Calu3 (cell line): ENCODE data around the gene SOAT1. TPM values are rescaled to one million over a fixed set of nuclear protein-coding genes. Genes with fewer than 3 reads are reported as not detected.

ENCODE experiments used
- BruUV-seq: library from RNA; stranded (reverse); fragments of 400-500 nt; replicated peaks from 2 replicates; lab custom pipeline; 2021; lab: Mats Ljungman, UMichigan
- CTCF ChIA-PET: fragments of 300-600 bp; sonication (Branson Sonifier 250); formaldehyde crosslinking; loops from one replicate; lab custom pipeline; 2022; ENCODE audit warnings: antibody characterized with exemption; lab: Charles Lee
- DNase-seq: peaks from one replicate; pipeline ENCODE4 v3.0.0; 2022
- H3K27ac Mint-ChIP-seq: one replicate; pipeline ENCODE4 v1.8.0; 2022; ENCODE audit warnings: mixed read lengths; ENCODE audit not compliant: unreplicated experiment
- H3K27me3 Mint-ChIP-seq: one replicate; pipeline ENCODE4 v1.8.0; 2022; ENCODE audit warnings: mixed read lengths; ENCODE audit not compliant: unreplicated experiment
- H3K36me3 Mint-ChIP-seq: one replicate; pipeline ENCODE4 v1.8.0; 2022; ENCODE audit warnings: mild to moderate bottlenecking, moderate library complexity, mixed read lengths; ENCODE audit not compliant: insufficient read depth, unreplicated experiment
- H3K4me1 Mint-ChIP-seq: one replicate; pipeline ENCODE4 v1.8.0; 2022; ENCODE audit warnings: mild to moderate bottlenecking, low read depth, mixed read lengths; ENCODE audit not compliant: unreplicated experiment
- H3K4me3 Mint-ChIP-seq: one replicate; pipeline ENCODE4 v1.8.0; 2022; ENCODE audit warnings: mild to moderate bottlenecking, low read depth, moderate library complexity, mixed read lengths; ENCODE audit not compliant: unreplicated experiment
- H3K9me3 Mint-ChIP-seq: one replicate; pipeline ENCODE4 v1.8.0; 2022; ENCODE audit warnings: low read depth, mixed read lengths; ENCODE audit not compliant: unreplicated experiment
- CTCF ChIP-seq: fragments of 200-600 bp; IDR thresholded peaks from one replicate; pipeline ENCODE4 v1.8.0; 2022; ENCODE audit warnings: antibody characterized with exemption; ENCODE audit not compliant: unreplicated experiment
- intact Hi-C: fragments of 100-400 bp; cut with micrococcal nuclease; formaldehyde crosslinking; loops from one replicate; pipeline ENCODE4 v1.10.0; 2022; ENCODE audit not compliant: unreplicated experiment
- total RNA-seq: library from RNA; stranded (reverse); gene quantifications from 2 replicates; pipeline ENCODE4 v1.2.3, GENCODE V29; 2022

The SOAT1 gene
- total RNA-seq, 1 experiment from 2014 or later, result 190 TPM

DNA sequence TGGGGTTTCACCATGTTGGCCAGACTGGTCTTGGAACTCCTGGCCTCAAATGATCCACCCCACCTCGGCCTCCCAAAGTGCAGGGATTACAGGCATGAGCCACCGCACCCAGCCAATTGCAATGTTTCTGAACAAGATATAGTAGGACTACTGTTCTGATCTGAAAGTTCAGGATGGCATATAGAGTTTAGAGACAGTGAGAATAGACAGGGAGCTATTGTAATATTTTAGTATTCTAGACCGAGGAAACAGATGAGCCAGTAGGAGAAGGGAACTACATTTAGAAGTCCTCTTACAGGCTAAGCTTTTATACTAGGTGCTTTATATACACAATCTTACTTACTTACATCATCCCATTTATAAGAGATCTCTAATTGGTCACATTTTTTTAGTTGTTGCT lies 33.1 kb downstream of the SOAT1 start:
- H3K4me1 Mint-ChIP-seq, result peaks cover 21% of the 10 kb centered on the region
- no peak overlapping the region for H3K4me3 Mint-ChIP-seq
- H3K27ac Mint-ChIP-seq, result peak overlapping the region; percentile 27
- no peak for DNase-seq
- intact Hi-C loops, result no loop called here
- TF ChIP-seq CTCF, result no peak
- no peaks in the 10 kb centered on the region for H3K27me3 Mint-ChIP-seq
- BruUV-seq, result no TSS peak
- peaks cover 69% of the 10 kb centered on the region for H3K36me3 Mint-ChIP-seq
- CTCF ChIA-PET, result no interaction called here
- no peaks in the 10 kb centered on the region for H3K9me3 Mint-ChIP-seq

DNA sequence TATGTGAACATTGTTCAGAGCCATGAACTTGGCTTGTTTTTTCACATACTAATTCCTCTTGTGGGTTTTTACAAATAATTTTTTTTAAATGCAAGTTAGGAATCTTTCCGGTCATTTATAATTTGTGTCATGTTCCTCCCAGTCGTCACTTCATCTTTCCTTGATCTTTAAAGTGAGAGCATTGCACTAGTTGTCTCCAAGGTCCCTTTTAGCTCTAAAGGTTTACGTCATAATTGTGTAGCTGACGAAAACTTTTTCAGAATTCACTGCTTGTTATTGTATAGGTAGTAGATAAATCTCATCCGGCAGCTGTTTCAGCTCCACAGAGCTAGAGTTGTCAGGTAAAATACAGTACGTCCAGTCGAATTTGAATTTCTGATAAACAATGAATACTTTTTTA lies 33.6 kb downstream of the SOAT1 start:
- BruUV-seq, result no TSS peak
- Mint-ChIP-seq H3K27me3 (no peaks in the 10 kb centered on the region), H3K9me3 (no peaks in the 10 kb centered on the region), H3K36me3 (peaks cover 65% of the 10 kb centered on the region), H3K4me1 (peaks cover 22% of the 10 kb centered on the region), H3K4me3 (no peak overlapping the region), H3K27ac (peak overlapping the region; percentile 27)
- TF ChIP-seq CTCF, result no peak
- CTCF ChIA-PET, result no interaction called here
- DNase-seq, result no peak
- intact Hi-C loops, result no loop called here

- BruUV-seq, result no TSS peak
- Mint-ChIP-seq H3K4me3 (no peak overlapping the region), H3K9me3 (no peaks in the 10 kb centered on the region), H3K36me3 (peaks cover 60% of the 10 kb centered on the region), H3K27me3 (no peaks in the 10 kb centered on the region), H3K27ac (no peak overlapping the region), H3K4me1 (peaks cover 22% of the 10 kb centered on the region)
- intact Hi-C loops, result no loop called here
- DNase-seq, result no peak
- TF ChIP-seq CTCF, result no peak
- CTCF ChIA-PET, result no interaction called here
Measured at GRCh38 chr1:179327679-179328078, 34.1 kb downstream of the SOAT1 start.

GRCh38 chr1:179329862-179330261 lies 36.3 kb downstream of the SOAT1 start:
- no peak for TF ChIP-seq CTCF
- peaks cover 59% of the 10 kb centered on the region for H3K36me3 Mint-ChIP-seq
- no peaks in the 10 kb centered on the region for H3K9me3 Mint-ChIP-seq
- H3K27ac Mint-ChIP-seq, result no peak overlapping the region
- no peak for DNase-seq
- H3K27me3 Mint-ChIP-seq, result no peaks in the 10 kb centered on the region
- H3K4me1 Mint-ChIP-seq, result peaks cover 22% of the 10 kb centered on the region
- CTCF ChIA-PET, result no interaction called here
- BruUV-seq, result no TSS peak
- no peak overlapping the region for H3K4me3 Mint-ChIP-seq
- intact Hi-C loops, result loop anchor here (5.0 kb wide), 1 partner anchor 33 kb away; no protein-coding TSS in a partner anchor
